ENCODE data around the gene PHC2.

The PHC2 gene, protein sequence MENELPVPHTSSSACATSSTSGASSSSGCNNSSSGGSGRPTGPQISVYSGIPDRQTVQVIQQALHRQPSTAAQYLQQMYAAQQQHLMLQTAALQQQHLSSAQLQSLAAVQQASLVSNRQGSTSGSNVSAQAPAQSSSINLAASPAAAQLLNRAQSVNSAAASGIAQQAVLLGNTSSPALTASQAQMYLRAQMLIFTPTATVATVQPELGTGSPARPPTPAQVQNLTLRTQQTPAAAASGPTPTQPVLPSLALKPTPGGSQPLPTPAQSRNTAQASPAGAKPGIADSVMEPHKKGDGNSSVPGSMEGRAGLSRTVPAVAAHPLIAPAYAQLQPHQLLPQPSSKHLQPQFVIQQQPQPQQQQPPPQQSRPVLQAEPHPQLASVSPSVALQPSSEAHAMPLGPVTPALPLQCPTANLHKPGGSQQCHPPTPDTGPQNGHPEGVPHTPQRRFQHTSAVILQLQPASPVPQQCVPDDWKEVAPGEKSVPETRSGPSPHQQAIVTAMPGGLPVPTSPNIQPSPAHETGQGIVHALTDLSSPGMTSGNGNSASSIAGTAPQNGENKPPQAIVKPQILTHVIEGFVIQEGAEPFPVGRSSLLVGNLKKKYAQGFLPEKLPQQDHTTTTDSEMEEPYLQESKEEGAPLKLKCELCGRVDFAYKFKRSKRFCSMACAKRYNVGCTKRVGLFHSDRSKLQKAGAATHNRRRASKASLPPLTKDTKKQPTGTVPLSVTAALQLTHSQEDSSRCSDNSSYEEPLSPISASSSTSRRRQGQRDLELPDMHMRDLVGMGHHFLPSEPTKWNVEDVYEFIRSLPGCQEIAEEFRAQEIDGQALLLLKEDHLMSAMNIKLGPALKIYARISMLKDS

DNA sequence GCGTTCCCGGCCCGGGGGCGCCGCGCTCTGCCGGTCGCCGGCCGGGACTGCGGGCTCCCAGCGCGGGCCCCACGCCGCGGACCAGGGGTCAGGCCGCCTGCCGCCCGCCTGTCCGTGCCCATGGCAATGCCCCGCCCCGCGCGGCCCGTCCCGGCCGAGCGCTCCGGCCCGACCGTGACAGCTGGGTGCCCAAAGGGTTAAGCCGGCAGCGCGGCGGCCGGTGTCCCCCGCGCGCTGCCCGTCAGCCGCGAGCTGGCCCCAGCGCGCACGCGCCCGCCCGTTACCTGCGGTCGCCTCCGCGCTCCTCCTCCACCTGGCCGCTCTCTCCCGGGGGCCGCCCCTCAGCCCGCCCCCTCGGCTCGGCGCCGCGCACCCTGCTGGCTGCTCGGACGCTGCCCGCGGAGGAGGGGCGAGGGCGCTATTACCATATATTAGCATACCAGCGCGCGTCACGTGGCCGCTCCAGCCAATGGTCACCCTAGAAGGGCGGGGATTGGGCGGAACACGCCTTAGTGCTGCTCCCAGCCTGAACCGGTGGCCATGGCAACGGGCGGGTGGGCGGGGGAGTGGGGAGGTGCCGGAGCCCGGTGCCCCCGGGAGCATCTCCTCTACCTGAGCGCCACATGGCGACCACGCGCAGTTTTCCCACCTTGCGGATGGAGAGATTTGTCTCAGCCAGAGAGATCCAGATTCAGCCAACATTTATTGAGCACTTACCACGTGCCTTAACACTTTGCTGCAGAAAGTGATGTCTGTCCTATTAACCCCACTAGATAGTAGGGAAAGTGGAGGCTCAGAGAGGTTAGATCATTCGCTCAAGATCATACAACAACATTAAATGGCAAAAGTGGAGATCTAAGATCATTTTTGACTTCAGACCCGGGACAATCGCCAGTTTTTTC lies at the start of gene PHC2:
Gene PHC2 (minus strand): TSS at position 404 of the 902 bp plus-strand sequence. CDS start 55,556 bp downstream, outside the sequence.
- peak; percentile 83 for DNase-seq (ENCODE audit: low read depth, low spot score)
- H3K27ac ChIP-seq: peak within 1 kb of the TSS; percentile 80

DNA sequence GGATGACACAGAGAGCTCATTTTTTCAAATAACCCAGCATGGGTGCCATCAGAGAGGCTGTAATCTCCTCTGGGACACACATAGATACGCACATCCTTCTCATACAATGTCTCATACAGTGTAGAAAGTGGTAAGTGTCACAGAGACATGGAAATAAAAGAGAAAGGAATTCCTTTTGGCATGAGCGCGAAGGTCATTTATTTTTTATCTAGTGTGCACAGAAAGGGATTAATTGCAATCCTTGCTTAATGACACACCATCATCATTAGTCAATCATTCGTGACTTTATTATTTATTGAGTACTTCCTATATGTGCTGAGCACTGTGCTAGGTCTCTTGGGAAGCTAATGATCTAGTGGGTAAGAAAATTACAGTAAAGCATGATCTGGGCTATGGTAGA lies 46.6 kb upstream of the PHC2 start:
- no peak for DNase-seq (ENCODE audit: low read depth, low spot score)

DNA sequence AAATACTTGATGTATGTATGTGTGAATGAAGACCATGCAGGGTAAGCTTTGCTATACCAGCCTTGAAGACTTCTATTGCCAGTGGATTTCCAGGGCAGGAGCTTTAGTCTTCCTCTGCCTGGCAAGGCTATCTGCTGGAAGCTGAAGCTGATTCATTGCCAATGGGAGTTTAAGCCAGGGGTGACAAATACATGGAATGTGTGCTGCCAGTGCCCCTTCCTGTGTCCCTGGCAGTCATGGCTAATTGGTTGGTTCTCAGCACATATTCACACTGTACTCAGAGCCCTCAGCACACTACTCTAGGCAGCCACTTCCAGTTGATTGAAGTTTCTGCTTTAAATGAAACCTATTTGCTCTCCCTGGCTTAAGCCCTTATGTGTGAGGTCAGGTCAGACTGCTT lies 43.0 kb upstream of the PHC2 start:
- H3K27ac ChIP-seq: no peak overlapping the region
- DNase-seq (ENCODE audit: low read depth, low spot score): no peak

More for the DNA sequence above, 46.6 kb upstream of the PHC2 start:
- H3K27ac ChIP-seq: no peak overlapping the region

DNA sequence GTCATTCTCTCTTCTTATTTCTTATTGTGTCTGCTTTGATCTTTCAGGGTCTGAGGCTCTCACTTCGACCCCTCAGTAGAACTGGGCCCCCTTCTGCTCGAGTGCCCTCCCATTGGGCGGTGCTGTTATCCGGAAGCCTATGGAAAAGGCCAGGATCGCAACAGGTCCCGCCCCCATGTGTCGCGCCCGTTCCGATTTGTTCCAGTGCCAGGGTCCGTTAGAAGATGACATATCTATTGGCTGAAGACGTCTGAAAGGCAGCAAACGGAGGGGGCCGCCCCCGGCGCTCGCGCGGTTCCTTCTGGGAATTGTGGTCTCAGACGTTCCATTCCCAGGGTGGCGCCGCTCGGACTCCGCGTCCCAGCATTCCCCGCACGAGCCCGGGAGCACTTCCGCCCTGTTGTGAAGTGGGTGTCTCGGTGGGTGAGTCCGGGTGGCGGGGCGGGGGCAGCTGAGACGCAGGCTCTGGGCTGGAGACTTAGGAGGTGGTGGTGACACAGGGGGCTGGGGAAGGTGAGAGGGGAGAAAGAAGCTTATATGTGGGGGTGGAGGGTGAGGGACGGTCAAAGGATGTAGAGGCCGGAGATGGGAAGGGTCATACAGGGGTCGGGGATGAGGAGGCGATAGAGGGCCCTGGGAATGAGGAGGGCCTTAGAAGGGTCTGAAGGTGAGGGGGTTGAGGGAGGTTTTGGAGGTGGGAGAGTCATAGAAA lies 41.5 kb upstream of the PHC2 start, which contains the start of gene ZSCAN20:
Gene ZSCAN20 (plus strand): TSS at position 377 of the 712 bp plus-strand sequence. CDS start 6,644 bp downstream, outside the sequence.
- peak; percentile 87 for DNase-seq (ENCODE audit: low read depth, low spot score)
- peak within 1 kb of the TSS; percentile 77 for H3K27ac ChIP-seq

DNA sequence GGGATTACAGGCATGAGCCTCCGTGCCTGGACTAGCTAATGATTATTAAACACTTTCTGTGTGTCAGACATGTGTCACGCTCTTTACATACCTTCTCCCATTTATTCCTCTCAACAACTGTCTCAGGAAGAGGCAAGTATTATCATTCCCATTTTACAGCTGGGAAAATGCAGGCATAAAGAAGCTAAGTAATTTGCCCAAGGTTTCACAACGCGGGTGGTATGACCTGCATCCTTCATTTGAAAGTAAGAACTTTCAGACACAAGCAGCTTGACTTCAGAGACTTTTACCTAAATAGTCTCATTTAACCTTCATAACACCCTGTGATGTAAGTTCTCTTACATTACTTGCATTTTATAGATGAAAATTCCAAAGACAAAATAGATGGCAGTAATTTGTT lies 40.5 kb upstream of the PHC2 start:
- H3K27ac ChIP-seq: peak overlapping the region; percentile 77
- DNase-seq (ENCODE audit: low read depth, low spot score): no peak

DNA sequence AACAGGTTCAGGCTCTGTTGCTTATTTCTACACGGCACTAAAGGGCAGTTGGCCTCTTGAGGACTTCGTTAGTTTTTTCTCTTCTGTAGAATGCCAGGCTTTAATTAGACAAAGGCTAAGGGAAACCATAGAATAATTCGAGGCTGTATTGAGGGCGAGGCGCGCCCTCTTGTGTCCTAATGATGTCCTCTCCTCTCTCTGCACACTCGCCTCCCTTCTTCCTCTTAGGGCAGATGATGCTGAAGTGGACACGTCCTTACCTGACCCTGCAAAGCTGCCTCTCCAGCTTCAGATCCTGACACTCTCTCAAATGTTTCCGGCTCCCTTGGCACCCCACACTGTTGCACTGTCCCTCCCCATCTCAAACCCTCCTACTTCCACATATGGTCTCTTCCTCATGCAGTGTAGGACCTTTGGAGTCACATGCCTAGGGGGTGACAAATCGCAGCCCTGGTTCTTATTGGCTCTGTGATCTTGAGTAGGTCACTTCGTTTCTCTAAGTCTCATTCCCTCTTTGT lies 39.7 kb upstream of the PHC2 start:
- DNase-seq (ENCODE audit: low read depth, low spot score): peak; percentile 86

DNA sequence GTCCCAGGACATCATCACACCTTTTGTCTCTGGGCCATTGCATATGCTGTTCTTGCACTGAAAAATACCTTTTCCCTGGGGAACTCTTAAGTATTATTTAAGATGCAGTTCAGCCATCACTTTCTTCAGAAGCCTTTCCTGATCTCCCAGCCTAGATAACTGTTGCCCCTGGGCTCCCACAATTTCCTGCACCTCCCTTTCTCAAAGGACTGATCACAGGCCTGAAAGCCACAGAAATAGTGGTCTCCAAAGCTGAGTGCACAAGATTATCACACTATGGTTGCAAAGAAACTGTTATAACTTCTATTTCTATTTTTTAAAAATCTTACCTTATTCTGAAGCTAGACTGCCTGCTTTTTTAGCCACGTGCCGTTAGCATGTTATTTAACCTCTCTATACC lies 38.8 kb upstream of the PHC2 start:
- no peak overlapping the region for H3K27ac ChIP-seq
- no peak for DNase-seq (ENCODE audit: low read depth, low spot score)

More for the DNA sequence above, 39.7 kb upstream of the PHC2 start:
- H3K27ac ChIP-seq: peak overlapping the region; percentile 77

DNA sequence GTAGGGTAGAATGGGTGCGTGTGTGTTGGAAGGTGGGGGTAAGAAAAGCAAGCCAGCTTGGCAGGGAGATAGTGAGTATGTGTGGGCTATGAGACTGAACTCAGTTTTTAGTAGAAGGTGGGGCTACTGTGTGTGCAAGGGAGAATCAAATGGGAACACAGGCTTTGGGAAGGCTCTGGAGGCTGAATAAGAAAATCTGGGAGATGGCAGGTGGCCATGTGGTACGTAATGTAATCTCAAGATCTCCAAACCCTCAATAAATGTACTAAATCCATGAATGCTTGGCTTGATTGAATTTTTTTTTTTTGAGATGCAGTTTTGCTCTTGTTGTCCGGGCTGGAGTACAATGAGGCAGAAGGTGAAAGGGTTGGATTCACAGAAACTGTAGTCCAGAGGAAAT lies 38.1 kb upstream of the PHC2 start:
- no peak overlapping the region for H3K27ac ChIP-seq
- DNase-seq (ENCODE audit: low read depth, low spot score): no peak

DNA sequence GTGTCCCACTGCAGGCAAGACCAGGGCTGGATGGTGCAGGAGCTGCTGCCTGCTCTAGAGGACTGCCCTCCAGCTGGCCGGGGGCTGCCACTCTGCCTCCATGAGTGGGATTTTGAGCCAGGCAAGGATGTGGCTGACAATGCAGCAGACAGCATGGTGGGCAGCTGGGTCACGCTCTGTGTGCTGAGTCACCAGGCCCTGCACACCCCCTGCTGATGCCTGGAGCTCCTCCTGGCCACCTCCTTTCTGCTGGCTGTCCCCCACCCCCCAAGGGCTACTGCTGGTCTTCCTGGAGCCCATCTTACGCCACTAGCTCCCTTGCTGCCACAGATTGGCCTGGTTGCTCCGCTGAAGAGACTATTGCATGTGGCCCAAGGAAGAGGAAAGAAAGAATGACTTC lies 37.6 kb upstream of the PHC2 start:
- no peak for DNase-seq (ENCODE audit: low read depth, low spot score)

DNA sequence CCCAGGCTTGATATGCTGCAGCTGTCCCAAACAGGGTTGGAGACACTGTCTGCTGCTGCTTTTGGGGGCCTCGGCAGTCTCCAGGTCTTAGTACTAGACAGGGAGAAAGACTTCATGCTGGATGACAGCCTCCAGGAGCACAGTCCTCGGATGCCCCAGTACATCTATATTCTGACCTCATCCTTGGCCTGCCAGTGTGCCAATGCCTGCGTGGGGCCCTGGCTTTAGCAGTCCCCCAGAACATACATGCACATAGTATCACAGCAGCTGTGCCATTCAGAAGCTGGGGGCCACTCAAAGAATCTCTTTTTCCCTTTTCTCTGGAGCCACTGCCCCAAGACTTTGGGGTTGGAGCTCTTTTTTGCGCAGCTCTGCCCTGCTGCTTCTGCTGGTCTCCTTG lies 37.1 kb upstream of the PHC2 start:
- no peak for DNase-seq (ENCODE audit: low read depth, low spot score)
- H3K27ac ChIP-seq: no peak overlapping the region

More for the DNA sequence above, 37.6 kb upstream of the PHC2 start:
- no peak overlapping the region for H3K27ac ChIP-seq

DNA sequence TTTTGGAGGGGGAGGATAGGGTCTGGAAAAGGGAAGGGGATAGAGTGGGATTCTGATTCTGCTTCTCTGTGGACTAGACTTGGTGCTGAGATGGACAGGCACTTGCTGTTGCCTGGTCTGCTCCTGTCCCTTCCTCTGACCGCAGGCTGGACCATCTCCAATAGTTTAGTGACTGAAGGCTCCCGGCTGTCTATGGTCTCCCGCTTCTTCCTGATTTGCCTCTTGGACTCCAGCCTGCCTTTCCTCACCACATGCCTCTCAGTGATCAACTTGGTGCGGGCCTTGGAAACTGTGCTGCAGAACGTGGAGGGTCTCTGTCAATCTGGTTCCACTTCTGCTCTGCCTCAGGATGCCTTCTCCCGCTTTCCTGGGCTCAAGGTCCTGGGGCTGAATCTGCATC lies 35.3 kb upstream of the PHC2 start:
- no peak for DNase-seq (ENCODE audit: low read depth, low spot score)
- no peak overlapping the region for H3K27ac ChIP-seq

DNA sequence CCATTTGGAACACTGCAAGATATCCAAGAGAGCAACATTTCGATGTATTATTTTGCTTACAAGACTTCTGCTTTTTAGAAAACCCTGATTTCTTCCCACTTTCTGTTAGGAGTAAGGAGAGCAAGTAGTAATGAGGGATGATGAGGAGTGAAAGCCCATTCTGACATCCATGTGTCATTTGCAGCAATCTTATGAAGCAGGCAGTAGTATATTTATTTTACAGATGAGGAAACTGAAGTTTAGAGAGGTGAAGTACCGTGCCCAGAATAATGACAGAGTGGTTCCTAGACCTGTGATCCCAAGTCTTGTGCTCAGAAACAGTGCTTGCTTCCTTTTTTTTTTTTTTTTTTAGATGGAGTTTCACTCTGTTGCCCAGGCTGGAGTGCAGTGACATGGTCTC lies 34.4 kb upstream of the PHC2 start:
- DNase-seq (ENCODE audit: low read depth, low spot score): no peak
- no peak overlapping the region for H3K27ac ChIP-seq

DNA sequence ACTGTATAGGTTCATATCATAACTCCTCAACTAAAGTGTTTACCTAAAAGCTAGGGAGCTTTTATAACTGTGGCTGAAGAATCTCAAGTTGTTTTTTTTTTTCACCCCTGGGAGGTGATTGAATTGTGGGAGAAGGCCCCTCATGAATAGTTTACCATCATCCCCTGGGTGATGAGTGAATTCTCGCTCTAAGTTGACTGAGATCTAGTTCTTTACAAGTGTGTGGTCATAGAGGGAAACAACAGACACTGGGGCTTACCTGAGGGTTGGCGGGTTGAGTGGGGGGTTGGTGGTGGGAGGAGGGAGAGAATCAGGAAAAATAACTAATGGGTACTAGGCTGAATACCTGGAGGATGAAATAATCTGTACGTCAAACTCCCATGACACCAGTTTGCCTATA lies 33.7 kb upstream of the PHC2 start:
- no peak for DNase-seq (ENCODE audit: low read depth, low spot score)
- H3K27ac ChIP-seq: no peak overlapping the region

DNA sequence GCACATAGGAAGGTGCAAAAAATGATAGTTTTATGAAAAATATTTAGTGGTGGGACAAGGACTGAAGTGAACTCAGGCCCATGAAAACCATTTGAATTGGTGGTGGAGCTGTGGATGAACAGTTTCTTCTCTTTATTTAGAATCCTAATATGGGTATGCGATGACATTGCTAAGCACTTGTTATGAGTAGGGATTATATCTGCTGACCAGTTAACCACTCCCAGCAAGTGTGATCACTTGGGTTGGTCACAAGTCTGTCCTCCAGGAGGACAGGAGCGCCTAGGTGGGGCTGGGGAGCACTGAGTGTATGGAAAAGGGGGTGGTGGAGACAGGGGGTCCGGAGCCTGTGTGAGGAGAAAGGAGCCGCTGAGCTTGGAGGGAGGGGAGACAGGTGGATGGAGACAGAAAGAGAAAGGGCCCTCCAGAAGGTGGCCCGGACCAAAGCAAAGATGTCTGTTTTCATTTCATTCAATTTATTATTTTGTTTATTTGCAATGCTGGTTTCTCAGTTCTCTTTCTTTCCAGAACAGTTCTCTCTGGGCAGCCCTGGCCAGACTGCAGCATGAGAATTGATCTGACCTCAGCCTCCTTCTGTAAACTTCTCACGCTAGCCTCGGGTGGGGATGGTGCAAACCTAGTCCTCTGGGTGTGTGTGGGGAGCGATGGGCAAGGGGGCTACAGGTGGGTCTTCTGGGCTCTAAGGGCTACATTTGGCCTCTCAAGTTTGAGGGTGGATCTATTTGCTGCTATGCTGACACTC lies 31.7 kb upstream of the PHC2 start:
- no peak for DNase-seq (ENCODE audit: low read depth, low spot score)
- H3K27ac ChIP-seq: no peak overlapping the region

DNA sequence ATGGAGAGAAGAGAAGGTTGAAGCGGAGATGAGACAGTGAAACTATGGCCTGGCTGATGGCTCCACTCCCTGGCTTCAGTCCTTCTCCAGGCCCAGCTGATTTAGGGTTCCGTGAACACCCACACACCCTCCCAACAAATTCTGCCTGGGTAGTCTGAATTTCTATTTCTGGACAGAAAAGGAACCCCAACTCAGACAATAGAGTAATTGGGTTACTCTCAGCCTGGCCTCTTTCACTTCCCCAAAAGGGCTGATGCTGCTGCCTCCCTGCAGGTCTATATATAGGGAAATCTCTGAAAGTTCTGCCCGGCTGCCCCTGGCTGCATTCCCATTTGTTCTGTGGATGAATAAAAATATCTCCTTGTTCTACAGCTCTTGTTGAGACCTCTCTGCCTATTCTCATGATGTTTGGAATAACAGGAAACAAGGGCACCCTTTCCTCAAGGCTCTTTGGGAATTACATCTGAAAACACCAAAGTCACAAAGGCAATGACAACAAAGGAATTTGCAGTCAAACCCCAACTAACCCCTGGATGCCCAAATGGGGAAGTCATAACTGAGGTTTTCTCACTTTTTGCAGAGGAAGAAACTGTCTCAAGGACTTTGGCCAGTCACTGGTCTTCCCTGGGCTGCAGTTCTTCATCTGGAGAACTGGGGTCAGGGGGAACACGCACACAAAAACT lies 30.2 kb upstream of the PHC2 start:
- no peak for DNase-seq (ENCODE audit: low read depth, low spot score)
- no peak overlapping the region for H3K27ac ChIP-seq

DNA sequence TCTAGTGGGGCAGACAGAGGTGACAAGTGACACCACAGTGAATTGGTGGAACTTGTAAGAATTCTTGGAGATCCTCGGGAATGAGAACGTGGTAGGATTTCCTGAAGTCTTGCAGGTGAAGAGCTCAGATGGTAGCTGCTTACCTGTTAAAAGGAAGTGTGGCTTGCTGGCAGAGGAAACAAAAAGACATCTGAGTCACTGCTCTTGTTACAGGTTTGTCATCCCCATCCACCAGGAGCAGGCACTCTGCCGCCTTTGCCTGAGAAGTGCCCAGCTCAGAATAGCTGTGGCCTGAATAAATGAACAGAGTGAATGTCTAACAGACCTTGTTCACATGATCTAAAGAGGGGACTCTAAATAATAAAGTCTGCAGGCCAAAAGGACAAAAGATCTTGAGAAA lies 29.2 kb upstream of the PHC2 start:
- DNase-seq (ENCODE audit: low read depth, low spot score): peak; percentile 44
- peak overlapping the region; percentile 78 for H3K27ac ChIP-seq

DNA sequence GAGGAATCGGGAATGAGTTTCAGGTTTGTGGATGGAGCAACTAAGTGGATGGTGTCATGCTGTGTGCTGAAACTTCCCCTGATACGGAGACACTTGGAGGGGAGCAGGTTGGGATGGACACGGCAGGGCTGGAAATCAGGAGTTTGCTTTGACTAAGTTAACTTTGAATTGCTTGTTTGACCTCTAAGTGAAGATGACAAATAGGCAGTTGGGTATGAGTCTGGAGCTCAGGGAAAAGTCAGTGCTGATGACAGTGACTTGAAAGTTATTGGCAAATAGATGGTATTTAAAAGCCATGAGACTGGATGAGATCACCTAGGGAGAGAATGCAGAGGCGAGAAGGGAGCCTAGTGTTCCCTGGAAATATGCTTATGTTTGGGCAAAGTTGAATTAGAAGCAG lies 28.8 kb upstream of the PHC2 start:
- H3K27ac ChIP-seq: peak overlapping the region; percentile 78
- no peak for DNase-seq (ENCODE audit: low read depth, low spot score)

DNA sequence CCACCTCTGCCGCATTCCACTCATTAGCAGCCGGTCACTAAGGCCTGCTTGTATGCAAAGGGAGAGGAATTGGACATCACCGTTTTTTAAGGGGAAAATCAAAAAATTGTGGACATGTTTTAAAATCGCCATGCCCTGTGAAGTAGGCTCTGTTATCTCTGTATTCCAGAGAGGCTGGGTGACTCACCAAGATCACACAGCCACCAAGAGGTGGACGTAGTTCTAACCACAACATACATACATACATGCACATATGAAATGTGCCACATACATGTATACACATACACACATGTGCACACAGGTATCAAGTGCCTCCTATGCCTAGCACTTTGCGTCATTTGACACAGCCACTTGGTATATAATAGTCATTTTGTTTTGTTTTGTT lies 25.6 kb upstream of the PHC2 start:
- H3K27ac ChIP-seq: no peak overlapping the region
- no peak for DNase-seq (ENCODE audit: low read depth, low spot score)
